Duodenal mucosa (tissue), 2 donors: ENCODE measurements around the gene FBXW8.

ENCODE experiments used
- H3K27ac ChIP-seq: one replicate; pipeline ENCODE4 v1.7.0; 2013; ENCODE audit warnings: low read depth, low read length
- H3K27me3 ChIP-seq, 2 donors: one replicate each; pipeline ENCODE4 v1.7.0; 2013; ENCODE audit warnings: low read length in 2 of 2, control low read depth in 1 of 2; ENCODE audit not compliant: insufficient read depth in 2 of 2, control insufficient read depth in 1 of 2
- H3K36me3 ChIP-seq, 2 donors: one replicate each; pipeline ENCODE4 v1.7.0; 2013; ENCODE audit warnings: low read length in 2 of 2, control low read depth in 1 of 2; ENCODE audit not compliant: insufficient read depth in 2 of 2, control insufficient read depth in 1 of 2
- H3K4me1 ChIP-seq, 2 donors: one replicate each; pipeline ENCODE4 v1.7.0; 2013; ENCODE audit warnings: low read length in 2 of 2, control low read depth in 1 of 2; ENCODE audit not compliant: insufficient read depth in 2 of 2, control insufficient read depth in 1 of 2
- H3K4me3 ChIP-seq, 2 donors: one replicate each; pipeline ENCODE4 v1.7.0; 2013; ENCODE audit warnings: low read length in 2 of 2, low read depth in 1 of 2
- H3K9ac ChIP-seq, 2 donors: one replicate each; pipeline ENCODE4 v1.7.0; 2013; ENCODE audit warnings: low read length in 2 of 2, low read depth in 1 of 2
- H3K9me3 ChIP-seq, 2 donors: one replicate each; pipeline ENCODE4 v1.7.0; 2013; ENCODE audit warnings: low read length in 2 of 2, control low read depth in 1 of 2; ENCODE audit not compliant: control insufficient read depth in 1 of 2

The FBXW8 gene

DNA sequence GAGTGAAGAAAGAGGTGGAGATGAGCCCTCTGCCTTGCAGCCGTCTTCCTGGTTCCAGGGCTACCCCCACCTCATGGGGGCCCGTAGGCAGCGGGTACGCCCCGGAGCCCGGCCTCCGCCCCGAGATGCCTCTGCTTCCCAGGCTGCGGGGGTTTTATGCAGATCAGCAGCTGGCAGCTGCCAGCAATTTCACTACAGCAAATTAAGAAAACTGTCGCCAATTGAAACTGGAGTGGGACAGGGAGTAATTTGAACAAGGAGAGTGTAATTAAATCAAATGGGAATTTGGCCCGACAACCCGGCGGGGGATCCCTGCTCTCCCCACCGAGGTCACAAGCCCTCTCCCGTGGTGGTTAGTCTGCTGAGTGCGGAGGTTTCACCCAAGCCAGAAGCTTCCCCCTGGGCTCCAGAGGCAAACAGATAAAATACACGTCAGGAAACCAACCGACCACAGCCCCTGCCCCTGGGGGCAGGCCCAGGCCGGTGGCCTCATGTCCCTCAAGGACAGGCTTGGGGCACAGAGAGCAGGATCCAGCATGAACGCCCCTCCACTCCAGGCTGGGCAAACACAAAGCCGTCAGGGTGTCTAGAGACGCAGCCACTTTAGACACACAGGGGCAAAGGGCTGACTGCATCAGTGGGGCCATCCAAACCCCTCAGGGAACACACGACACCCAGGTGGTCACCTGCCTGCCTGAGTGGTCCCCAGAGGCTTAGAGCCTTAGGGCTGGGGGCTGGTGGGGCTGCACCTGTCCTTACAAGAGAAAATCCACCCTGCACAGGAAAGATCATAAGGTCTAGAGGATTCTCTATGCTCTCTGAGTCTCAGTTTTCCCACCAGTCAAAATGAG lies 134.6 kb downstream of the FBXW8 start:
- no peaks in the 10 kb centered on the region for H3K36me3 ChIP-seq
- H3K9ac ChIP-seq: no peak overlapping the region
- H3K4me3 ChIP-seq: no peak overlapping the region
- H3K27me3 ChIP-seq: no peaks in the 10 kb centered on the region
- H3K27ac ChIP-seq: no peak overlapping the region
- no peaks in the 10 kb centered on the region for H3K9me3 ChIP-seq
- H3K4me1 ChIP-seq: peaks cover 0 to 6% of the 10 kb centered on the region in 2 donors

DNA sequence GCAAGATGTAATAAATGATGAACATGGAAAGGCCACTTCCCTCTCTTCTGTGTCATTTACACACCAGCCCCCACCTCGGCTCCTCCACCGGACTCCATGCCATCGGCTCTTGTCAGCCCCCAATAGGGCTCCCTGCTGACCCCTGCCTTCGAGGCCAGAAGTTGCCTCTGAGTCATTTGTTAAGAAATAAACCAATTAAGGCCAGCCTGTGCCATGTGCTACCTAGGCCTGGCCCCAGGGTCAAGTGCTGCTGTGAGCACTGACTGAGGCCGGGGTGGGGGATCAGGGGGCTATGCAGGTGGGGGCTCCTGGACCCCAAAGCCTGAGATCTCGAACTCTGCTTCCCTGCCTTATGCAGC lies 135.2 kb downstream of the FBXW8 start:
- Histone ChIP-seq H3K27ac (no peak overlapping the region), H3K9ac (no peak overlapping the region)

DNA sequence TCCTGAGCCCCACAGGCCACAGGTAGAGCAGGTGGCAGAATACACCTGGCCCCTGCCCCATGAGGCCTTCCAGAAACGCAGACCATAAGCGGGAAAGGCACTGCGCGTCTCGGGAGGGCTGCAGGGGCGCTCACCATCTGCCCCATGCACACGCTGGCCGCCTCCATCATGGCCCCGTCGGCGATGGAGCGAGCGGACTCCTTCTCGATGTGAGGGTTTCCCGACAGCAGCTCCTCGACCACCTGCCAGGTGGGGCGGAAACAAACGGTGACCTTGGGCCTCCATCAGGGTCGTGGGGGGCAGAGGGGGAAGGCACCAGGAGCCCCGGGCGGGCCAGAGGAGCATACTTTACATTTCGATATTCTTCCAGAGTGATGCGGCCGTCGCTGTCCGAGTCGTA lies 135.7 kb downstream of the FBXW8 start:
- Histone ChIP-seq H3K4me1 (peaks cover 0 to 6% of the 10 kb centered on the region in 2 donors), H3K9ac (no peak overlapping the region), H3K27ac (no peak overlapping the region), H3K4me3 (no peak overlapping the region), H3K9me3 (no peaks in the 10 kb centered on the region), H3K27me3 (no peaks in the 10 kb centered on the region), H3K36me3 (no peaks in the 10 kb centered on the region)

More for the DNA sequence above, 135.2 kb downstream of the FBXW8 start:
- Histone ChIP-seq H3K36me3 (no peaks in the 10 kb centered on the region), H3K4me1 (peaks cover 0 to 6% of the 10 kb centered on the region in 2 donors), H3K4me3 (no peak overlapping the region), H3K9me3 (no peaks in the 10 kb centered on the region), H3K27me3 (no peaks in the 10 kb centered on the region)

DNA sequence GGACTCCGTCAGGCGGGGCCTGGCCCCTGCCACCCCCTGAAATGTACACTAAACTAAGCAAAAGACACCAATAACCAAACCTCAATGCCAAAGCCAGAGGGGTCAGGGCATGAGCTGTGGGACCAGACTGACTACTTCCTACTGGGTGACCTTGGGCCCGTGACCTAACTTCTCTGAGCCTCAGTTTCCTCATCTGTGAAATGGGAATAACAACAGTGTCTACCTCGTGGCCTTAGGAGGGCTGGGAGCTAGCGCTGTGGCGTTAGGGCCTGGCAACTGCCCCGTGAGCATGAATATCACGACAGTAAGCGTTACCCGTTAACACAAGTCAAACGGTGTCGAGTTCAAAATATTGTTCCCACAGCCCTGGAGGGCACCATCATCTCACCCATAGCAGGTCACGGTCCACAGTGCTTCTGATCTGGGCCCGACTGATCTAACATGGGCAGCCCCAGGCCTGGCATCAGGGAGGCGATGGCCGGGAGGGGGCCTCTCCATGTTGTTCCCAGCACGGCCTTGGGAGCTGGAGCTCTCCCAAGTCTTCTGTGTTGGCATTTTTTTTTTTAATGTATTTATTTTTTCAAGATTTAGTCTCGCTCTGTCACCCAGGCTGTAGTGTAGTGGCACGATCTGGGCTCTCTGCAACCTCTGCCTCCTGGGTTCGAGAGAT lies 136.2 kb downstream of the FBXW8 start:
- H3K9ac ChIP-seq: no peak overlapping the region
- H3K4me3 ChIP-seq: no peak overlapping the region
- H3K9me3 ChIP-seq: no peaks in the 10 kb centered on the region
- no peak overlapping the region for H3K27ac ChIP-seq
- H3K4me1 ChIP-seq: peaks cover 0 to 6% of the 10 kb centered on the region in 2 donors
- H3K36me3 ChIP-seq: no peaks in the 10 kb centered on the region
- no peaks in the 10 kb centered on the region for H3K27me3 ChIP-seq

DNA sequence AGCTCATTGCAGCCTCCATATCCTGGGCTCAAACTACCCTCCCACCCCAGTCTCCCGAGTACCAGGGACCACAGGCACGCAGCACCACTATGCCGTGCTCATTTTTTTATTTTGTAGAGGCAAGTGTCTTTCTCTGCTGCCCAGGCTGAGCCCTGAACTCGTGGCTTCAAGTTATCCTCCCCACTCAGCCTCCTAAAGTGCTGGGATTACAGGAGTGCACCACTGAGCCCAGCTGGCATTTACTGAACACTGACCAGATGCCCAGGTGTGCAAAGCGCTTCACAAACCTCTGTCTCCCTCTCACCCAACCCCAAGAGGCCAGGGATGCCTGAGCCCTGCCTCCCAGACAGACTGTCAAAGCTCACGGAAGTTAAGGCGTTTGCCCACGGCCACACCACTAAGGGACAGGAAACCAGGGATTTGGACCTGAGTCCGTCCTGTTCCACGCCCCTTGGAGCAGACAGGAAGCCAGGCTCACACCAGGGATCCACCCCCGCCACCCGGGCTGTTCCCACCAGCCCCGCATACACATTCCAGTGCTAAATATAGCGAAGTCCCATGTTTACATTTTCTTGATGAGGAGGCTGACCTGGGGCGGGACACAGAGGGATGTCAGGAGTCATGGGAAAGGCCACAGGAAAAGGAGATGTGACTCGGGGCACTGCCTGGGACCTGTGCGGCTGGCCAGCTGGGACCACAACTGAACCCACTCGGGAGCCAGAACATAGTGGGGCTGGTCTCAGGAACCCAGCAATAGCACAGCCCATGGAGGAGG lies 137.2 kb downstream of the FBXW8 start:
- no peak overlapping the region for H3K4me3 ChIP-seq
- no peak overlapping the region for H3K9ac ChIP-seq
- no peaks in the 10 kb centered on the region for H3K27me3 ChIP-seq
- H3K9me3 ChIP-seq: no peaks in the 10 kb centered on the region
- H3K27ac ChIP-seq: no peak overlapping the region
- H3K36me3 ChIP-seq: no peaks in the 10 kb centered on the region
- H3K4me1 ChIP-seq: peaks cover 0 to 6% of the 10 kb centered on the region in 2 donors

DNA sequence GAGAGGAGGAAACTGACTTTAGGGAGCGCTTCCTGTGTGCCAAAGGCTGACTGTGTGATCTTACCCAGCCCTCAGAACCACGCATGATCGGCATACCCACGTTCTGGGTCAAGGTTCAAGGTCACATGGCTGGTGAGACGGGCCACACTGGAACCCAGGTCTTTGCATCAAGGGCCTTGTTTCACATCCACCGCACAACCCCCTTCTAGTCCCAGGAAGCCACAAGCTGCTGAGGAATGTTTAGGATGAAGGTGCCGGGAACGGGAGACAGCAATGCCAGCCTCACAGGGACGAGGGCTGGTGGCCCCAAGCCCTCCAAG lies 137.8 kb downstream of the FBXW8 start:
- H3K9me3 ChIP-seq: no peaks in the 10 kb centered on the region
- H3K27ac ChIP-seq: no peak overlapping the region
- peaks cover 0 to 6% of the 10 kb centered on the region in 2 donors for H3K4me1 ChIP-seq
- H3K27me3 ChIP-seq: no peaks in the 10 kb centered on the region
- H3K36me3 ChIP-seq: no peaks in the 10 kb centered on the region
- H3K4me3 ChIP-seq: no peak overlapping the region
- no peak overlapping the region for H3K9ac ChIP-seq

DNA sequence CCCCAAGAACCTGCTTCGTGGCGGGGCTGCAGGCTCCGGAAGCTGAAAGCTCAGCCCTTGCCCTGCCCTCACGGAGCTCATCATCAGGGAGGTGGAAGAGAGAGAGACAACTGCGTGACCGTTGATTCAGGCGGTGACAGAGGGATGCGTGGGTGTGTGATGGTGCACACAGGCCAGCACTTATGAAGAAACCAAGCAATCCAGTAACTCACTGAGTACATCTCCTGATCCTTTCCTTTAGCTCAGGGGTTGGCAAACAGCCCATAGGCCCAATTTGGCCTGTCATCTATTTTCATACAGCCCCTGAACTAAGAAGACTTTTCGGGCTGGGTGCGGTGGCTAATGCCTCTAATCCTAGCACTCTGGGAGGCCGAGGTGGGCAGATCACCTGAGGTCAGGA lies 138.5 kb downstream of the FBXW8 start:
- H3K27ac ChIP-seq: no peak overlapping the region
- H3K36me3 ChIP-seq: no peaks in the 10 kb centered on the region
- H3K27me3 ChIP-seq: no peaks in the 10 kb centered on the region
- peaks cover 0 to 6% of the 10 kb centered on the region in 2 donors for H3K4me1 ChIP-seq
- H3K9me3 ChIP-seq: no peaks in the 10 kb centered on the region
- no peak overlapping the region for H3K9ac ChIP-seq
- no peak overlapping the region for H3K4me3 ChIP-seq

DNA sequence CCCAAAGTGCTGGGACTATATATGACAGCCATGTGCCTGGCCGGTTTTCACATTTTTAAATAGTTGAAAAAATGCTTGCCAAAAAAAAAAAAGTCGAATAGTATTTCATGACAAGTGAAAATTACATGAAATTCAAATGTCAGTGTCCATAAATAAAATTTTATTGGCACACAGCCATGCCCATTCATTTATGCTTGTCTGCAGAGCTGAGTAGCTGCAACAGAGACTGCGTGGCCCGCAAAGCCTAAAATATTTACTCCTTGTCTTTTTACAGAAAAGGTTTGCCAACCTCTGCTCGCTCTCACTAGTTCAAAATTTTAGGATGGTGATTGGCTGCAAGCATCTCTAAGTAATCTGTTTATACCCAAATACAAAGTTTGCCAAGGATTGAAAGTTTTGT lies 139.3 kb downstream of the FBXW8 start:
- Histone ChIP-seq H3K9me3 (no peaks in the 10 kb centered on the region), H3K36me3 (no peaks in the 10 kb centered on the region), H3K4me3 (no peak overlapping the region), H3K4me1 (peaks cover 0 to 6% of the 10 kb centered on the region in 2 donors), H3K27me3 (no peaks in the 10 kb centered on the region), H3K27ac (no peak overlapping the region), H3K9ac (no peak overlapping the region)

DNA sequence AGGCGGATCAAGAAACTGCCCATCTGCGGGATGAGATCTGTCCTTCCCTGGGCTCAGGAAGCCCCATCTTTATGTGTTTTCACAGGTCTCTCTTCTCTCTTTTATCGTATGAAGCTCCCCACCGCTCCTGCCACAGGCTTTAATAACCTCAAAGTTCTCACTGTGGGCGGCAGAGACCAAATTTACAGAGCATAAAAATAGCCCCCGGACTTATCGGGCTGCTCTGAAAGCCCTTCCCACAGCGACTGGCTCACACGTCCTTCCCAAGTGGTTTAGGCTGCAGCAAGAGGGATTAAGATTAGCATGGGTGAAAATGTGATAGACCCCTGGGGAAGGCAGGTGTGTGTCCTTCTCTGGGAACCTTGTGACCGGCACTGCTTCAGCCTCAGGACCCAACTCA lies 140.6 kb downstream of the FBXW8 start:
- peaks cover 0 to 6% of the 10 kb centered on the region in 2 donors for H3K4me1 ChIP-seq
- H3K9me3 ChIP-seq: no peaks in the 10 kb centered on the region
- no peak overlapping the region for H3K27ac ChIP-seq
- H3K27me3 ChIP-seq: no peaks in the 10 kb centered on the region
- H3K36me3 ChIP-seq: no peaks in the 10 kb centered on the region
- H3K4me3 ChIP-seq: no peak overlapping the region
- H3K9ac ChIP-seq: no peak overlapping the region
